IMR-90 (cell line): ENCODE results near the gene C19orf25. TPM values are rescaled to one million over a fixed set of nuclear protein-coding genes. Genes with fewer than 3 reads are reported as not detected.

Experiments
- ATAC-seq: fragments of 200-7000 bp; cut with Tn5 transposase; 2 replicates; pipeline ENCODE4 v1.9.1; 2020; ENCODE audit warnings: low read depth, mild to moderate bottlenecking, moderate library complexity
- BruUV-seq: library from RNA; stranded (reverse); fragments of 400-500 nt; replicated peaks from 2 replicates; lab custom pipeline; 2021; lab: Mats Ljungman, UMichigan
- CTCF ChIA-PET: fragments of 300-600 bp; formaldehyde crosslinking; extraction: SDS; loops from one replicate; lab custom pipeline; 2021; ENCODE audit warnings: antibody characterized with exemption; lab: Yijun Ruan, JAX
- POLR2A ChIA-PET: fragments of 300-600 bp; sonication (Branson Sonifier 250); formaldehyde crosslinking; loops from one replicate; lab custom pipeline; 2022; ENCODE audit warnings: antibody characterized with exemption; ENCODE audit not compliant: unreplicated experiment; lab: Charles Lee
- DNase-seq: peaks from one replicate; pipeline ENCODE4 v3.0.0; 2013
- H2AFZ ChIP-seq: replicated peaks from 2 replicates; pipeline ENCODE3; 2013; ENCODE audit warnings: low read length, mild to moderate bottlenecking; ENCODE audit not compliant: poor library complexity
- H2AK5ac ChIP-seq: 2 replicates; pipeline ENCODE4 v1.6.1; 2013; ENCODE audit warnings: low read depth, low read length, inconsistent platforms
- H2AK9ac ChIP-seq: replicated peaks from 2 replicates; pipeline ENCODE3; 2013; ENCODE audit warnings: mild to moderate bottlenecking, low read depth, low read length, moderate library complexity; ENCODE audit not compliant: poor library complexity
- H2BK120ac ChIP-seq: 2 replicates; pipeline ENCODE4 v1.6.1; 2013; ENCODE audit warnings: low read depth, low read length, inconsistent platforms
- H2BK15ac ChIP-seq: 3 replicates; pipeline ENCODE4 v1.6.1; 2013; ENCODE audit warnings: low read depth, low read length, inconsistent platforms
- H2BK20ac ChIP-seq: 2 replicates; pipeline ENCODE4 v1.6.1; 2013; ENCODE audit warnings: low read depth, mild to moderate bottlenecking, inconsistent platforms, low read length, moderate library complexity
- H2BK5ac ChIP-seq: 2 replicates; pipeline ENCODE4 v1.6.1; 2013; ENCODE audit warnings: mild to moderate bottlenecking, low read depth, low read length, inconsistent platforms; ENCODE audit not compliant: poor library complexity, severe bottlenecking
- H3K14ac ChIP-seq: replicated peaks from 2 replicates; pipeline ENCODE4 v1.6.1; 2013; ENCODE audit warnings: low read depth, low read length, inconsistent platforms
- H3K18ac ChIP-seq: 2 replicates; pipeline ENCODE4 v1.6.1; 2013; ENCODE audit warnings: low read depth, low read length, control low read depth
- H3K23ac ChIP-seq: 2 replicates; pipeline ENCODE4 v1.6.1; 2013; ENCODE audit warnings: low read depth, low read length, inconsistent platforms
- H3K27ac ChIP-seq: 2 replicates; pipeline ENCODE4 v1.5.1; 2013; ENCODE audit warnings: mild to moderate bottlenecking, control low read depth, low read length; ENCODE audit not compliant: insufficient read depth
- H3K27me3 ChIP-seq: 2 replicates; pipeline ENCODE4 v1.6.1; 2013; ENCODE audit warnings: low read length; ENCODE audit not compliant: control insufficient read depth, insufficient read depth
- H3K36me3 ChIP-seq: 2 replicates; pipeline ENCODE4 v1.6.1; 2013; ENCODE audit warnings: low read length, mixed read lengths; ENCODE audit not compliant: control insufficient read depth, insufficient read depth
- H3K4ac ChIP-seq: 2 replicates; pipeline ENCODE4 v1.6.1; 2013; ENCODE audit warnings: low read depth, low read length, inconsistent platforms
- H3K4me1 ChIP-seq: 2 replicates; pipeline ENCODE4 v1.6.1; 2013; ENCODE audit warnings: low read length, mixed read lengths; ENCODE audit not compliant: control insufficient read depth, insufficient read depth
- H3K4me2 ChIP-seq: 2 replicates; pipeline ENCODE4 v1.6.1; 2013; ENCODE audit warnings: low read depth, mild to moderate bottlenecking, control low read depth, low read length, moderate library complexity
- H3K4me3 ChIP-seq: 2 replicates; pipeline ENCODE4 v1.5.1; 2013; ENCODE audit warnings: low read depth, mild to moderate bottlenecking, control low read depth, low read length, moderate library complexity; ENCODE audit not compliant: insufficient read depth
- H3K56ac ChIP-seq: 2 replicates; pipeline ENCODE4 v1.6.1; 2013; ENCODE audit warnings: low read length, inconsistent platforms; ENCODE audit not compliant: insufficient read depth; ENCODE audit errors: extremely low read depth
- H3K79me1 ChIP-seq, 2 experiments: 2 replicates each; pipeline ENCODE4 v1.6.1; 2013; ENCODE audit warnings: low read length in 2 of 2, inconsistent platforms in 1 of 2, low read depth in 1 of 2
- H3K9ac ChIP-seq: 2 replicates; pipeline ENCODE4 v1.6.1; 2013; ENCODE audit warnings: low read depth, low read length, control low read depth
- H3K9me1 ChIP-seq: 2 replicates; pipeline ENCODE4 v1.6.1; 2013; ENCODE audit warnings: low read length, inconsistent platforms; ENCODE audit not compliant: insufficient read depth
- H3K9me3 ChIP-seq: 2 replicates; pipeline ENCODE4 v1.6.1; 2013; ENCODE audit warnings: low read length; ENCODE audit not compliant: control insufficient read depth, insufficient read depth
- H4K20me1 ChIP-seq: 2 replicates; pipeline ENCODE4 v1.6.1; 2013; ENCODE audit warnings: low read length, inconsistent platforms; ENCODE audit not compliant: insufficient read depth
- H4K5ac ChIP-seq: 2 replicates; pipeline ENCODE4 v1.6.1; 2013; ENCODE audit warnings: mild to moderate bottlenecking, low read depth, low read length, control low read depth
- H4K8ac ChIP-seq, 2 experiments: 2 replicates each; pipeline ENCODE4 v1.6.1; 2013; ENCODE audit warnings: low read depth in 2 of 2, low read length in 2 of 2, control low read depth in 1 of 2, inconsistent platforms in 1 of 2
- H4K91ac ChIP-seq: 2 replicates; pipeline ENCODE4 v1.6.1; 2013; ENCODE audit warnings: low read depth, low read length, inconsistent platforms; ENCODE audit not compliant: insufficient read depth
- CHD1 ChIP-seq: IDR thresholded peaks from 2 replicates; pipeline ENCODE4 v1.6.1; 2012; ENCODE audit warnings: low read depth, low read length, improper control_type of control experiment
- CTCF ChIP-seq: conservative IDR thresholded peaks from 2 replicates; pipeline ENCODE4 v1.5.1; 2012; ENCODE audit warnings: mild to moderate bottlenecking, low read depth, low read length, improper control_type of control experiment
- MAFK ChIP-seq: IDR thresholded peaks from 2 replicates; pipeline ENCODE4 v1.6.1; 2012; ENCODE audit warnings: low read depth, low read length, improper control_type of control experiment
- NFE2L2 ChIP-seq: fragments of 150-350 bp; IDR thresholded peaks from 2 replicates; pipeline ENCODE4 v1.6.1; 2016; ENCODE audit warnings: low read depth, mild to moderate bottlenecking, low read length
- POLR2A ChIP-seq: IDR thresholded peaks from 2 replicates; pipeline ENCODE4 v1.6.1; 2012; ENCODE audit warnings: mild to moderate bottlenecking, low read depth, low read length
- RAD21 ChIP-seq: IDR thresholded peaks from 2 replicates; pipeline ENCODE4 v1.6.1; 2012; ENCODE audit warnings: low read length, improper control_type of control experiment
- RFX5 ChIP-seq: IDR thresholded peaks from 2 replicates; pipeline ENCODE4 v1.8.0; 2012; ENCODE audit warnings: low read depth, mild to moderate bottlenecking, low read length, moderate library complexity
- SMC3 ChIP-seq: fragments of 150-350 bp; IDR thresholded peaks from 2 replicates; pipeline ENCODE4 v1.6.1; 2016; ENCODE audit warnings: low read depth, mild to moderate bottlenecking, antibody characterized with exemption, low read length, moderate library complexity
- USF2 ChIP-seq: fragments of 150-350 bp; IDR thresholded peaks from 2 replicates; pipeline ENCODE4 v1.6.1; 2017; ENCODE audit warnings: mild to moderate bottlenecking, antibody characterized with exemption, low read length, low read depth
- WGBS, 2 experiments: methylation state at CpG; one replicate each; pipeline versions ENCODE4 v1.1.5 to v1.1.7; 2013; ENCODE audit warnings: missing lambda C conversion rate in 2 of 2; ENCODE audit not compliant: insufficient read length in 1 of 2; ENCODE audit errors: extremely low coverage in 2 of 2; 5-methylcytosine and 5-hydroxymethylcytosine counted together
- dilution Hi-C: fragments of 300-500 bp; cut with HindIII; formaldehyde crosslinking; loops from one replicate; pipeline ENCODE4 v1.14.3; 2018; ENCODE audit warnings: low sequenced_read_pairs; ENCODE audit not compliant: unreplicated experiment
- in situ Hi-C: fragments of 300-500 bp; cut with MboI; formaldehyde crosslinking; loops from 3 replicates; pipeline ENCODE4 v1.14.3; 2019; ENCODE audit warnings: low sequenced_read_pairs, inconsistent platforms, mixed read lengths
- intact Hi-C: fragments of 100-400 bp; cut with micrococcal nuclease; formaldehyde crosslinking; loops from 2 replicates; pipeline ENCODE4 v1.10.0; 2022
- polyA plus RNA-seq, 3 experiments: library from polyadenylated mRNA; depleted of rRNA; stranded (reverse); fragments of >200 nt; gene quantifications; 2 replicates each; pipeline ENCODE4 v1.2.3, GENCODE V29; 2012; ENCODE audit warnings: low replicate concordance in 1 of 3
- total RNA-seq: library from RNA; depleted of rRNA; stranded (reverse); fragments of >200 nt; gene quantifications from 2 replicates; pipeline ENCODE4 v1.2.3, GENCODE V29; 2012

The C19orf25 gene
- total and polyA plus RNA-seq, 2 of the 4 experiments (the other 2 are of a cell fraction), result 10.4 to 34.9 TPM

GRCh38 chr19:1429750-1430149 is 49.3 kb downstream of the C19orf25 start:
- Histone ChIP-seq H3K9me3 (no peaks in the 10 kb centered on the region), H3K79me1 (peaks cover 23 to 70% of the 10 kb centered on the region in 2 experiments), H2BK120ac (no peak overlapping the region), H2AK9ac (no peak overlapping the region), H3K4ac (no peak overlapping the region), H2BK5ac (no peak overlapping the region), H2BK20ac (no peak overlapping the region), H3K9ac (no peak overlapping the region), H4K91ac (no peak overlapping the region), H2AFZ (no peak overlapping the region), H4K20me1 (peaks cover 30% of the 10 kb centered on the region), H3K36me3 (peaks cover 73% of the 10 kb centered on the region), H3K56ac (no peak overlapping the region), H4K5ac (no peak overlapping the region), H3K27me3 (no peaks in the 10 kb centered on the region), H3K4me3 (no peak overlapping the region), H3K9me1 (0 out of 2 replicates have a peak, but pooled peaks cover 3% of the 10 kb centered on the region), H2BK15ac (no peak overlapping the region), H3K4me2 (no peak overlapping the region), H3K4me1 (no peaks in the 10 kb centered on the region), H2AK5ac (no peak overlapping the region), H3K27ac (no peak overlapping the region), H3K23ac (no peak overlapping the region), H4K8ac (no peak overlapping the region), H3K14ac (no peak overlapping the region), H3K18ac (no peak overlapping the region)
- BruUV-seq, result no TSS peak
- dilution Hi-C loops (no loop called here), in situ Hi-C loops (no loop called here), intact Hi-C loops (no loop called here)
- TF ChIP-seq POLR2A (no peak), CTCF (no peak), MAFK (no peak), NFE2L2 (no peak), RAD21 (no peak), RFX5 (no peak), USF2 (no peak), SMC3 (no peak), CHD1 (no peak)
- POLR2A ChIA-PET, result no interaction called here
- ATAC-seq (no peak), DNase-seq (no peak)
- CTCF ChIA-PET, result no interaction called here
- 81% methylated on average over 4 of the region's 14 CpGs; no CpG with 5 or more reads in 1 of the 2 experiments for WGBS, 2 experiments
